A549 (cell line): Measurements from ENCODE around the gene SLC9C1. TPM values are rescaled to one million over a fixed set of nuclear protein-coding genes. Genes with fewer than 3 reads are reported as not detected.

ENCODE experiments used
- ATAC-seq, 2 experiments: fragments of 200-7000 bp in 1 of 2; fragments of >200 bp in 1 of 2; cut with Nextera tagmentation in 1 of 2; cut with Tn5 transposase in 1 of 2; 3 replicates each; pipeline versions ENCODE4 v1.8.0 to v1.9.1; 2018 to 2020; ENCODE audit warnings: mild to moderate bottlenecking in 1 of 2, moderate library complexity in 1 of 2
- CTCF ChIA-PET: fragments of 300-600 bp; sonication (Branson Sonifier 250); formaldehyde crosslinking; extraction: SDS; loops from one replicate; lab custom pipeline; 2021; ENCODE audit warnings: antibody characterized with exemption, inconsistent platforms; lab: Yijun Ruan, JAX
- POLR2A ChIA-PET: fragments of 350-600 bp; formaldehyde crosslinking; extraction: SDS; loops from one replicate; lab custom pipeline; 2021; ENCODE audit warnings: antibody characterized with exemption, inconsistent platforms; lab: Yijun Ruan, JAX
- DNase-seq, 2 experiments: peaks; one replicate each; pipeline versions ENCODE4 v3.0.0 to v3.0.0-alpha.2; 2011 to 2016; ENCODE audit warnings: low read depth in 1 of 2, low spot score in 1 of 2
- FAIRE-seq: peaks from 2 replicates; lab custom pipeline; 2011; peaks lifted over from hg19 to GRCh38; lab: Jason Lieb, UNC
- H3K27ac ChIP-seq, 2 experiments: fragments of >200 bp; sonication (Bioruptor Twin); formaldehyde crosslinking; 3 replicates each; pipeline ENCODE4 v1.5.1; 2016 to 2017
- H3K4me1 ChIP-seq: fragments of >200 bp; sonication (Bioruptor Twin); formaldehyde crosslinking; 3 replicates; pipeline ENCODE4 v1.6.1; 2016
- H3K4me2 ChIP-seq: fragments of >200 bp; sonication (Bioruptor Twin); formaldehyde crosslinking; 3 replicates; pipeline ENCODE4 v1.6.1; 2016
- H3K4me3 ChIP-seq: fragments of >200 bp; sonication (Bioruptor Twin); formaldehyde crosslinking; 3 replicates; pipeline ENCODE4 v1.5.1; 2016
- H3K9me3 ChIP-seq: fragments of >200 bp; sonication (Bioruptor Twin); formaldehyde crosslinking; 3 replicates; pipeline ENCODE4 v1.6.1; 2016
- CHD2 ChIP-seq: fragments of 150-350 bp; IDR thresholded peaks from 2 replicates; pipeline ENCODE4 v1.6.1; 2014; ENCODE audit warnings: low read length; ENCODE audit not compliant: partially characterized antibody
- EP300 ChIP-seq, 2 experiments: fragments of >200 bp; sonication (Bioruptor Twin); formaldehyde crosslinking; IDR thresholded peaks; 2 replicates in 1 of 2; 3 replicates in 1 of 2; pipeline ENCODE4 v1.6.1; 2016 to 2017
- ESRRA ChIP-seq: fragments of 150-350 bp; IDR thresholded peaks from 2 replicates; pipeline ENCODE4 v1.6.1; 2014; ENCODE audit warnings: mild to moderate bottlenecking, low read length, borderline replicate concordance
- FOSL2 ChIP-seq, 2 experiments: fragments of 450-650 bp in 1 of 2; fragments of >200 bp in 1 of 2; sonication (Bioruptor Twin) in 1 of 2; formaldehyde crosslinking; IDR thresholded peaks; 2 replicates each; pipeline versions ENCODE4 v1.5.0 to v1.6.1; 2016 to 2020; ENCODE audit warnings: mild to moderate bottlenecking in 1 of 2, moderate library complexity in 1 of 2
- HEYL ChIP-seq: fragments of 250-450 bp; sonication (Bioruptor Pico); IDR thresholded peaks from 2 replicates; pipeline ENCODE4 v1.8.0; 2021; ENCODE audit warnings: mild to moderate bottlenecking, moderate library complexity
- HOXB13 ChIP-seq: fragments of 250-450 bp; sonication (Bioruptor Pico); IDR thresholded peaks from 2 replicates; pipeline ENCODE4 v1.5.0; 2020; ENCODE audit warnings: low read depth, mild to moderate bottlenecking, moderate library complexity
- JUNB ChIP-seq: fragments of >200 bp; sonication (Bioruptor Twin); formaldehyde crosslinking; IDR thresholded peaks from 2 replicates; pipeline ENCODE4 v1.6.1; 2016
- KDM1A ChIP-seq: fragments of 200-600 bp; sonication (generic); IDR thresholded peaks from 2 replicates; pipeline ENCODE4 v1.6.1; 2016; ENCODE audit warnings: low read depth, mild to moderate bottlenecking
- MAFK ChIP-seq: fragments of 450-650 bp; IDR thresholded peaks from 2 replicates; pipeline ENCODE4 v1.6.1; 2014; ENCODE audit not compliant: partially characterized antibody
- NFE2L2 ChIP-seq: fragments of 150-350 bp; conservative IDR thresholded peaks from 2 replicates; pipeline ENCODE4 v1.6.1; 2014; ENCODE audit warnings: low read length
- NR3C1 ChIP-seq: fragments of >200 bp; sonication (Bioruptor Twin); formaldehyde crosslinking; IDR thresholded peaks from 3 replicates; pipeline ENCODE4 v1.6.1; 2017
- RAD21 ChIP-seq, 2 experiments: fragments of >200 bp in 1 of 2; sonication (Bioruptor Twin) in 1 of 2; formaldehyde crosslinking in 1 of 2; IDR thresholded peaks in 1 of 2; conservative IDR thresholded peaks in 1 of 2; 2 replicates in 1 of 2; 3 replicates in 1 of 2; pipeline ENCODE4 v1.6.1; 2012 to 2018; ENCODE audit warnings: inconsistent platforms in 1 of 2
- RFX5 ChIP-seq: fragments of 450-650 bp; IDR thresholded peaks from 2 replicates; pipeline ENCODE4 v1.7.1; 2014; ENCODE audit warnings: antibody characterized with exemption, mild to moderate bottlenecking, moderate library complexity
- SMC3 ChIP-seq: fragments of >200 bp; sonication (Bioruptor Twin); formaldehyde crosslinking; IDR thresholded peaks from 3 replicates; pipeline ENCODE4 v1.6.1; 2018; ENCODE audit warnings: inconsistent platforms
- TP53 ChIP-seq: fragments of 250-450 bp; sonication (Bioruptor Pico); IDR thresholded peaks from 2 replicates; pipeline ENCODE4 v1.5.0; 2021; ENCODE audit warnings: mild to moderate bottlenecking, moderate library complexity
- ZNF302 ChIP-seq: fragments of 250-450 bp; sonication (Bioruptor Pico); IDR thresholded peaks from 2 replicates; pipeline ENCODE4 v1.9.0; 2021; ENCODE audit warnings: inconsistent platforms, mild to moderate bottlenecking, moderate library complexity
- WGBS: methylation state at CpG from one replicate; pipeline ENCODE4 v1.1.6; 2017; ENCODE audit errors: missing lambda C conversion rate; 5-methylcytosine and 5-hydroxymethylcytosine counted together
- polyA plus RNA-seq, 4 experiments: library from polyadenylated mRNA; depleted of rRNA in 3 of 4; stranded (reverse); fragments of >200 nt; fragmentation: RNase III in 1 of 4; extraction: RNeasy Plus Mini Kit Qiagen cat#74134 plus additional on column Dnase treatment in 1 of 4; gene quantifications; 2 replicates in 3 of 4; 3 replicates in 1 of 4; pipeline ENCODE4 v1.2.3, GENCODE V29; 2011 to 2017
- TF ChIP-seq, protein P1 (sequence below): fragments of >200 bp; sonication (Bioruptor Twin); formaldehyde crosslinking; IDR thresholded peaks from 3 replicates; pipeline ENCODE4 v1.6.1; 2016
- TF ChIP-seq, protein P2 (sequence below): fragments of 250-450 bp; sonication (Bioruptor Pico); IDR thresholded peaks from 2 replicates; pipeline ENCODE4 v1.5.0; 2021; ENCODE audit warnings: mild to moderate bottlenecking, moderate library complexity, borderline replicate concordance
- TF ChIP-seq, protein P3 (sequence below): fragments of >200 bp; sonication (Bioruptor Twin); formaldehyde crosslinking; IDR thresholded peaks from 2 replicates; pipeline ENCODE4 v1.6.1; 2016

The SLC9C1 gene
- polyA plus RNA-seq, 2 of the 4 experiments (the other 2 are of a cell fraction) = not detected

DNA sequence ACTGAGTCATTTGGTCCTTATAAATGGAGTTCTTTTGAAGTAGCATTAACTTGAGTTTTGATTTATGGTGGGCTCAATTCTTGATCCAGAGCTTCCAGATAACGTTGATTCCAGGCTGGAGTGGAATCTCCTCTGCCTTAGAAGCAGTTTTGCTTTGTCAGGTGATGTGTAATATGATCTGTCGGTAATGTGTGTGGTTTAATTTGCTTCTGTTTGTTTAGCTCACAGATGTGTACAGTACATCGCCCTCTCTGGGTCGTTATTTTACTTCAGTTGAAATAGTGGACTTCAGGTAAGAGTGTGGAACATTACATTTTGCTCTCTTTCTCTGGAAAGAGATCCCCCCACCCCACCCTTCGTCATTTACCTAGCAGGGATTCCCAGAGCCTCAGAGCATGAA is 184.7 kb downstream of the SLC9C1 start:
- H3K4me1 ChIP-seq = no peaks in the 10 kb centered on the region
- ChIA-PET POLR2A (no interaction called here), CTCF (interaction anchor here (1.4 kb wide), 1 partner anchor 96 kb away, joined by 3 read pairs; no protein-coding TSS in a partner anchor)
- 70% methylated on average over 5 of the region's 5 CpGs for WGBS
- H3K4me3 ChIP-seq = no peak overlapping the region
- no peaks in the 10 kb centered on the region for H3K9me3 ChIP-seq
- DNase-seq (no peak), FAIRE-seq (no peak), ATAC-seq (no peak)
- H3K27ac ChIP-seq = no peak overlapping the region
- H3K4me2 ChIP-seq = no peak overlapping the region
- no peak for TF ChIP-seq CHD2
- TF ChIP-seq NFE2L2 = no peak
- no peak for TF ChIP-seq EP300 (IDR thresholded peaks at IDR 0.05)
- TF ChIP-seq HEYL (CRISPR knock-in tag) = no peak
- TF ChIP-seq, protein P1, sequence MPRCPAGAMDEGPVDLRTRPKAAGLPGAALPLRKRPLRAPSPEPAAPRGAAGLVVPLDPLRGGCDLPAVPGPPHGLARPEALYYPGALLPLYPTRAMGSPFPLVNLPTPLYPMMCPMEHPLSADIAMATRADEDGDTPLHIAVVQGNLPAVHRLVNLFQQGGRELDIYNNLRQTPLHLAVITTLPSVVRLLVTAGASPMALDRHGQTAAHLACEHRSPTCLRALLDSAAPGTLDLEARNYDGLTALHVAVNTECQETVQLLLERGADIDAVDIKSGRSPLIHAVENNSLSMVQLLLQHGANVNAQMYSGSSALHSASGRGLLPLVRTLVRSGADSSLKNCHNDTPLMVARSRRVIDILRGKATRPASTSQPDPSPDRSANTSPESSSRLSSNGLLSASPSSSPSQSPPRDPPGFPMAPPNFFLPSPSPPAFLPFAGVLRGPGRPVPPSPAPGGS = no peak
- TF ChIP-seq ZNF302 (CRISPR knock-in tag) = no peak

DNA sequence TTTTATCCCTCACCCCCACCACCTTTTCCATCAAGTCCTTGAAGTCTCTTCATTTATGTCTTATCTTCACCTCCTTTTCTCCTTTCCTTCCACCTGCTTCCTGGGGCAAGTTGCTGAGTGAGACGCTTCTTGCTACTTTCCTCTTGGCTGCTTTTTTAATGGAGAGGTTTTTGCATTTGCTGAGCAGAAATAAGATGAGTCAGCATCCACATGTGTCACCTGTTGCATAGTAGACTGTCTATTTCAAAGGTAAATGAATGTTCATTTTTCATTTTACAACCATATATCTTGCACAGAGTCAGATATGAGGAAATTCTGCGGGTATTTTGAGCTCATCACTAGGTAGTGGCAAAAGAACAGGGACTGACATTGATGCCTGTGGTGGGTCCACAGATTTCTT is 189.2 kb downstream of the SLC9C1 start:
- ATAC-seq (no peak), FAIRE-seq (no peak), DNase-seq (no peak)
- WGBS = 86% methylated on average over 2 of the region's 2 CpGs
- TF ChIP-seq ESRRA = no peak
- no peak for TF ChIP-seq NR3C1
- TF ChIP-seq, protein P2, sequence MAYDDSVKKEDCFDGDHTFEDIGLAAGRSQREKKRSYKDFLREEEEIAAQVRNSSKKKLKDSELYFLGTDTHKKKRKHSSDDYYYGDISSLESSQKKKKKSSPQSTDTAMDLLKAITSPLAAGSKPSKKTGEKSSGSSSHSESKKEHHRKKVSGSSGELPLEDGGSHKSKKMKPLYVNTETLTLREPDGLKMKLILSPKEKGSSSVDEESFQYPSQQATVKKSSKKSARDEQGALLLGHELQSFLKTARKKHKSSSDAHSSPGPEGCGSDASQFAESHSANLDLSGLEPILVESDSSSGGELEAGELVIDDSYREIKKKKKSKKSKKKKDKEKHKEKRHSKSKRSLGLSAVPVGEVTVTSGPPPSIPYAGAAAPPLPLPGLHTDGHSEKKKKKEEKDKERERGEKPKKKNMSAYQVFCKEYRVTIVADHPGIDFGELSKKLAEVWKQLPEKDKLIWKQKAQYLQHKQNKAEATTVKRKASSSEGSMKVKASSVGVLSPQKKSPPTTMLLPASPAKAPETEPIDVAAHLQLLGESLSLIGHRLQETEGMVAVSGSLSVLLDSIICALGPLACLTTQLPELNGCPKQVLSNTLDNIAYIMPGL (CRISPR knock-in tag) = no peak
- peak; percentile 89 for TF ChIP-seq MAFK
- no peak overlapping the region for H3K27ac ChIP-seq
- peaks cover 16% of the 10 kb centered on the region for H3K4me1 ChIP-seq
- no peak overlapping the region for H3K4me2 ChIP-seq
- ChIA-PET CTCF (interaction anchor here (1.6 kb wide), 1 partner anchor 9 kb away, joined by 3 read pairs; no protein-coding TSS in a partner anchor), POLR2A (no interaction called here)
- H3K4me3 ChIP-seq = no peak overlapping the region
- H3K9me3 ChIP-seq = no peaks in the 10 kb centered on the region

DNA sequence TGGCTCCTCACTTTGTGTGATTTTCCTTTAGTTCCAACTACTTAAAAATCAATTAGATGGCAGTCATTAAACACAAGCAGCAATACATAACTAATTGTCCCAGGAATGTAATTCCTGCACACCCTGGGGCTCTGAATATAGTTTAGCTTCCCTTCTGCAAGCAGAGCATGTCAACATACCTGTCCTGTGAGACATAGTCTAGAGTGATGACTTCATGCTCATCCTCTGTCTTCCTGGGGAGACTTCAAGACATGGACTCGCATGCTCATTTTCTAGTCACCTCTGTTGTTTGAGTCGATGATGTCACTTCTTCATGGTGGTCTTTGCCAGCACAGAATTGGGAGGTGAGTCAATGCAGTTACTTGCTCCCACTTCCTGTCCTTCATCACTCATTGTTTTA is 192.1 kb downstream of the SLC9C1 start:
- ChIA-PET CTCF (no interaction called here), POLR2A (no interaction called here)
- H3K4me2 ChIP-seq = peak overlapping the region; percentile 47
- H3K9me3 ChIP-seq = no peaks in the 10 kb centered on the region
- peak overlapping the region in 1 of 2 experiments; percentile 45; a peak in 4 of 6 replicates for H3K27ac ChIP-seq
- FAIRE-seq (no peak), DNase-seq (peak in 1 of 2 experiments; percentile 71), ATAC-seq (peak; percentile 79 to 80)
- peak; percentile 54 for TF ChIP-seq JUNB
- TF ChIP-seq, protein P3, sequence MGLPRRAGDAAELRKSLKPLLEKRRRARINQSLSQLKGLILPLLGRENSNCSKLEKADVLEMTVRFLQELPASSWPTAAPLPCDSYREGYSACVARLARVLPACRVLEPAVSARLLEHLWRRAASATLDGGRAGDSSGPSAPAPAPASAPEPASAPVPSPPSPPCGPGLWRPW = no peak
- peak in 1 of 2 experiments; percentile 14; a peak in 1 of 5 replicates for TF ChIP-seq EP300 (IDR thresholded peaks at IDR 0.05)
- no peak for TF ChIP-seq HOXB13 (CRISPR knock-in tag)
- no peak for TF ChIP-seq RAD21 (conservative IDR thresholded peaks at IDR 0.05 in 1 of 2, IDR thresholded peaks at IDR 0.05 in 1 of 2)
- no peak for TF ChIP-seq KDM1A
- no peak for TF ChIP-seq SMC3
- TF ChIP-seq NR3C1 = no peak
- TF ChIP-seq FOSL2 (IDR thresholded peaks at IDR 0.05) = peak; percentile 14; the same call in 1 of the 2 replicates
- peak; percentile 66 for TF ChIP-seq FOSL2 (CRISPR knock-in tag; IDR thresholded peaks at IDR 0.05)
- no peak for TF ChIP-seq ESRRA
- TF ChIP-seq RFX5 = no peak
- TF ChIP-seq TP53 = no peak
- no peak overlapping the region for H3K4me3 ChIP-seq
- WGBS = 21% methylated on average over 2 of the region's 2 CpGs
- peaks cover 30% of the 10 kb centered on the region for H3K4me1 ChIP-seq
